ENCODE data around the gene PBX1.
"Not testable (repeated sequence)": the region's sequence is repeated elsewhere in the genome, so short reads cannot be mapped to it uniquely, and the experiment has no call there.

Gene PBX1

GRCh38 chr1:164648636-164649035, 89.7 kb downstream of the PBX1 start:
- peaks cover 14 to 53% of the 10 kb centered on the region in 2 donors for H3K4me1 ChIP-seq (ENCODE audit: control insufficient read depth in 1 of 2, insufficient read depth in 2 of 2, low read length in 2 of 2)
- H3K27me3 ChIP-seq (ENCODE audit: low read depth, low read length), result no peaks in the 10 kb centered on the region
- H3K9me3 ChIP-seq (ENCODE audit: control insufficient read depth in 1 of 2, low read length in 2 of 2), result no peaks in the 10 kb centered on the region
- H3K36me3 ChIP-seq (ENCODE audit: control insufficient read depth in 1 of 2, insufficient read depth in 2 of 2, low read length in 2 of 2), result no peaks in the 10 kb centered on the region
- H3K27ac ChIP-seq (ENCODE audit: low read length), result no peak overlapping the region
- no peak overlapping the region for H3K4me3 ChIP-seq (ENCODE audit: low read depth in 1 of 2, low read length in 2 of 2)

- H3K36me3 ChIP-seq (ENCODE audit: control insufficient read depth in 1 of 2, insufficient read depth in 2 of 2, low read length in 2 of 2), result no peaks in the 10 kb centered on the region
- H3K4me3 ChIP-seq (ENCODE audit: low read depth in 1 of 2, low read length in 2 of 2), result no peak overlapping the region
- peak overlapping the region; percentile 36 for H3K27ac ChIP-seq (ENCODE audit: low read length)
- H3K27me3 ChIP-seq (ENCODE audit: low read depth, low read length), result no peaks in the 10 kb centered on the region
- H3K9me3 ChIP-seq (ENCODE audit: control insufficient read depth in 1 of 2, low read length in 2 of 2), result no peaks in the 10 kb centered on the region
- peaks cover 14 to 53% of the 10 kb centered on the region in 2 donors for H3K4me1 ChIP-seq (ENCODE audit: control insufficient read depth in 1 of 2, insufficient read depth in 2 of 2, low read length in 2 of 2)
Measured at GRCh38 chr1:164649146-164649545, 90.2 kb downstream of the PBX1 start.

GRCh38 chr1:164650531-164650930, 91.5 kb downstream of the PBX1 start:
- peaks cover 10 to 42% of the 10 kb centered on the region in 2 donors for H3K4me1 ChIP-seq (ENCODE audit: control insufficient read depth in 1 of 2, insufficient read depth in 2 of 2, low read length in 2 of 2)
- H3K4me3 ChIP-seq (ENCODE audit: low read depth in 1 of 2, low read length in 2 of 2), result no peak overlapping the region
- no peaks in the 10 kb centered on the region for H3K27me3 ChIP-seq (ENCODE audit: low read depth, low read length)
- no peak overlapping the region for H3K27ac ChIP-seq (ENCODE audit: low read length)
- no peaks in the 10 kb centered on the region for H3K36me3 ChIP-seq (ENCODE audit: control insufficient read depth in 1 of 2, insufficient read depth in 2 of 2, low read length in 2 of 2)
- H3K9me3 ChIP-seq (ENCODE audit: control insufficient read depth in 1 of 2, low read length in 2 of 2), result no peaks in the 10 kb centered on the region

- H3K9me3 ChIP-seq (ENCODE audit: control insufficient read depth in 1 of 2, low read length in 2 of 2), result no peaks in the 10 kb centered on the region
- no peaks in the 10 kb centered on the region for H3K27me3 ChIP-seq (ENCODE audit: low read depth, low read length)
- H3K27ac ChIP-seq (ENCODE audit: low read length), result peak overlapping the region; percentile 56
- peaks cover 7 to 39% of the 10 kb centered on the region in 2 donors for H3K4me1 ChIP-seq (ENCODE audit: control insufficient read depth in 1 of 2, insufficient read depth in 2 of 2, low read length in 2 of 2)
- peak overlapping the region in 1 of 2 donors; percentile 12 for H3K4me3 ChIP-seq (ENCODE audit: low read depth in 1 of 2, low read length in 2 of 2)
- no peaks in the 10 kb centered on the region for H3K36me3 ChIP-seq (ENCODE audit: control insufficient read depth in 1 of 2, insufficient read depth in 2 of 2, low read length in 2 of 2)
Measured at GRCh38 chr1:164651351-164651951, 92.5 kb downstream of the PBX1 start.

GRCh38 chr1:164652969-164653368, 94.0 kb downstream of the PBX1 start:
- not testable (repeated sequence) for H3K27ac ChIP-seq (ENCODE audit: low read length); H3K4me3 ChIP-seq (ENCODE audit: low read depth in 1 of 2, low read length in 2 of 2); H3K9me3 ChIP-seq (ENCODE audit: control insufficient read depth in 1 of 2, low read length in 2 of 2); H3K27me3 ChIP-seq (ENCODE audit: low read depth, low read length); H3K36me3 ChIP-seq (ENCODE audit: control insufficient read depth in 1 of 2, insufficient read depth in 2 of 2, low read length in 2 of 2)
- peaks cover 7 to 32% of the 10 kb centered on the region in 2 donors for H3K4me1 ChIP-seq (ENCODE audit: control insufficient read depth in 1 of 2, insufficient read depth in 2 of 2, low read length in 2 of 2)

- H3K36me3 ChIP-seq (ENCODE audit: control insufficient read depth in 1 of 2, insufficient read depth in 2 of 2, low read length in 2 of 2), result no peaks in the 10 kb centered on the region
- no peaks in the 10 kb centered on the region for H3K9me3 ChIP-seq (ENCODE audit: control insufficient read depth in 1 of 2, low read length in 2 of 2)
- no peaks in the 10 kb centered on the region for H3K27me3 ChIP-seq (ENCODE audit: low read depth, low read length)
- peaks cover 7 to 30% of the 10 kb centered on the region in 2 donors for H3K4me1 ChIP-seq (ENCODE audit: control insufficient read depth in 1 of 2, insufficient read depth in 2 of 2, low read length in 2 of 2)
- no peak overlapping the region for H3K27ac ChIP-seq (ENCODE audit: low read length)
- no peak overlapping the region for H3K4me3 ChIP-seq (ENCODE audit: low read depth in 1 of 2, low read length in 2 of 2)
Measured at GRCh38 chr1:164653705-164654104, 94.7 kb downstream of the PBX1 start.

- Histone ChIP-seq H3K27me3 (ENCODE audit: low read depth, low read length) (no peaks in the 10 kb centered on the region), H3K36me3 (ENCODE audit: control insufficient read depth in 1 of 2, insufficient read depth in 2 of 2, low read length in 2 of 2) (no peaks in the 10 kb centered on the region), H3K27ac (ENCODE audit: low read length) (no peak overlapping the region), H3K4me1 (ENCODE audit: control insufficient read depth in 1 of 2, insufficient read depth in 2 of 2, low read length in 2 of 2) (peaks cover 7 to 32% of the 10 kb centered on the region in 2 donors), H3K9me3 (ENCODE audit: control insufficient read depth in 1 of 2, low read length in 2 of 2) (no peaks in the 10 kb centered on the region), H3K4me3 (ENCODE audit: low read depth in 1 of 2, low read length in 2 of 2) (no peak overlapping the region)
Measured at GRCh38 chr1:164654200-164654599, 95.2 kb downstream of the PBX1 start.

- no peaks in the 10 kb centered on the region for H3K27me3 ChIP-seq (ENCODE audit: low read depth, low read length)
Measured at GRCh38 chr1:164658864-164659263, 99.9 kb downstream of the PBX1 start.

GRCh38 chr1:164659621-164660411, 100.8 kb downstream of the PBX1 start:
- H3K4me1 ChIP-seq (ENCODE audit: control insufficient read depth in 1 of 2, insufficient read depth in 2 of 2, low read length in 2 of 2), result peaks cover 12 to 14% of the 10 kb centered on the region in 2 donors
- peak overlapping the region; percentile 2 for H3K27ac ChIP-seq (ENCODE audit: low read length)

More at GRCh38 chr1:164658864-164659263, 99.9 kb downstream of the PBX1 start:
- H3K4me3 ChIP-seq (ENCODE audit: low read depth in 1 of 2, low read length in 2 of 2), result no peak overlapping the region
- H3K4me1 ChIP-seq (ENCODE audit: control insufficient read depth in 1 of 2, insufficient read depth in 2 of 2, low read length in 2 of 2), result peaks cover 12% of the 10 kb centered on the region in 2 donors
- H3K27ac ChIP-seq (ENCODE audit: low read length), result peak overlapping the region; percentile 2
- no peaks in the 10 kb centered on the region for H3K36me3 ChIP-seq (ENCODE audit: control insufficient read depth in 1 of 2, insufficient read depth in 2 of 2, low read length in 2 of 2)
- H3K9me3 ChIP-seq (ENCODE audit: control insufficient read depth in 1 of 2, low read length in 2 of 2), result no peaks in the 10 kb centered on the region

GRCh38 chr1:164660412-164660772, 101.4 kb downstream of the PBX1 start:
- peaks cover 12 to 14% of the 10 kb centered on the region in 2 donors for H3K4me1 ChIP-seq (ENCODE audit: control insufficient read depth in 1 of 2, insufficient read depth in 2 of 2, low read length in 2 of 2)
- H3K27me3 ChIP-seq (ENCODE audit: low read depth, low read length), result no peaks in the 10 kb centered on the region
- H3K9me3 ChIP-seq (ENCODE audit: control insufficient read depth in 1 of 2, low read length in 2 of 2), result no peaks in the 10 kb centered on the region
- H3K36me3 ChIP-seq (ENCODE audit: control insufficient read depth in 1 of 2, insufficient read depth in 2 of 2, low read length in 2 of 2), result no peaks in the 10 kb centered on the region
- no peak overlapping the region for H3K4me3 ChIP-seq (ENCODE audit: low read depth in 1 of 2, low read length in 2 of 2)
- H3K27ac ChIP-seq (ENCODE audit: low read length), result peak overlapping the region; percentile 2

More at GRCh38 chr1:164659621-164660411, 100.8 kb downstream of the PBX1 start:
- Histone ChIP-seq H3K9me3 (ENCODE audit: control insufficient read depth in 1 of 2, low read length in 2 of 2) (no peaks in the 10 kb centered on the region), H3K36me3 (ENCODE audit: control insufficient read depth in 1 of 2, insufficient read depth in 2 of 2, low read length in 2 of 2) (no peaks in the 10 kb centered on the region), H3K4me3 (ENCODE audit: low read depth in 1 of 2, low read length in 2 of 2) (no peak overlapping the region), H3K27me3 (ENCODE audit: low read depth, low read length) (no peaks in the 10 kb centered on the region)

GRCh38 chr1:164660775-164661174, 101.8 kb downstream of the PBX1 start:
- H3K27ac ChIP-seq (ENCODE audit: low read length), result no peak overlapping the region
- no peaks in the 10 kb centered on the region for H3K27me3 ChIP-seq (ENCODE audit: low read depth, low read length)
- no peaks in the 10 kb centered on the region for H3K36me3 ChIP-seq (ENCODE audit: control insufficient read depth in 1 of 2, insufficient read depth in 2 of 2, low read length in 2 of 2)
- no peak overlapping the region for H3K4me3 ChIP-seq (ENCODE audit: low read depth in 1 of 2, low read length in 2 of 2)
- no peaks in the 10 kb centered on the region for H3K9me3 ChIP-seq (ENCODE audit: control insufficient read depth in 1 of 2, low read length in 2 of 2)
- peaks cover 12 to 14% of the 10 kb centered on the region in 2 donors for H3K4me1 ChIP-seq (ENCODE audit: control insufficient read depth in 1 of 2, insufficient read depth in 2 of 2, low read length in 2 of 2)
